GM12878 (cell line): ENCODE results near the gene MAP3K5. TPM values are rescaled to one million over a fixed set of nuclear protein-coding genes. Genes with fewer than 3 reads are reported as not detected.

ENCODE experiments used
- ATAC-seq: fragments of 200-7000 bp; cut with Tn5 transposase; 3 replicates; pipeline ENCODE4 v1.9.1; 2020; ENCODE audit warnings: mild to moderate bottlenecking, moderate library complexity
- BruUV-seq: library from RNA; stranded (reverse); fragments of 400-500 nt; replicated peaks from 2 replicates; lab custom pipeline; 2021; lab: Mats Ljungman, UMichigan
- CTCF ChIA-PET: fragments of 300-600 bp; sonication (Branson Sonifier 250); formaldehyde crosslinking; extraction: SDS; loops from one replicate; lab custom pipeline; 2021; ENCODE audit warnings: inconsistent platforms; lab: Yijun Ruan, JAX
- POLR2A ChIA-PET: fragments of 350-600 bp; formaldehyde crosslinking; extraction: SDS; loops from one replicate; lab custom pipeline; 2021; ENCODE audit warnings: inconsistent platforms; lab: Charles Lee
- RAD21 ChIA-PET: fragments of 300-600 bp; sonication (Branson Sonifier 250); formaldehyde crosslinking; loops from one replicate; lab custom pipeline; 2023; ENCODE audit warnings: antibody characterized with exemption; ENCODE audit not compliant: unreplicated experiment; lab: Charles Lee
- SMC1A ChIA-PET: fragments of 300-600 bp; sonication (Branson Sonifier 250); formaldehyde crosslinking; loops from one replicate; lab custom pipeline; 2023; ENCODE audit not compliant: unreplicated experiment, uncharacterized antibody; lab: Charles Lee
- DNase-seq: peaks from one replicate; pipeline ENCODE4 v3.0.0-alpha.2; 2011; ENCODE audit warnings: low read depth, low spot score
- FAIRE-seq: peaks from 3 replicates; lab custom pipeline; 2011; peaks lifted over from hg19 to GRCh38; lab: Jason Lieb, UNC
- H2AFZ ChIP-seq: 2 replicates; pipeline ENCODE4 v1.6.0; 2011; ENCODE audit warnings: low read depth, low read length, control low read depth; ENCODE audit not compliant: control insufficient read depth
- H3K27ac ChIP-seq: 2 replicates; pipeline ENCODE4 v1.5.1; 2011; ENCODE audit warnings: control low read depth; ENCODE audit not compliant: control insufficient read depth, insufficient read depth
- H3K27me3 ChIP-seq, 2 experiments: replicated peaks in 1 of 2; 2 replicates each; pipeline versions ENCODE4 v1.6.0 to v1.6.1; 2011; ENCODE audit warnings: low read length in 1 of 2; ENCODE audit not compliant: control insufficient read depth in 2 of 2, insufficient read depth in 2 of 2
- H3K36me3 ChIP-seq, 2 experiments: 2 replicates each; pipeline ENCODE4 v1.5.1; 2011; ENCODE audit warnings: low read length in 1 of 2; ENCODE audit not compliant: control insufficient read depth in 2 of 2, insufficient read depth in 2 of 2
- H3K4me1 ChIP-seq: 2 replicates; pipeline ENCODE4 v1.6.1; 2011; ENCODE audit warnings: mild to moderate bottlenecking, low read length, moderate library complexity, mixed read lengths; ENCODE audit not compliant: control insufficient read depth, insufficient read depth
- H3K4me2 ChIP-seq: 2 replicates; pipeline ENCODE4 v1.6.0; 2011; ENCODE audit warnings: control low read depth; ENCODE audit not compliant: control insufficient read depth, insufficient read depth
- H3K4me3 ChIP-seq: fragments of 200-600 bp; sonication (generic); 2 replicates; pipeline ENCODE4 v1.5.1; 2016
- H3K79me2 ChIP-seq: 2 replicates; pipeline ENCODE4 v1.6.0; 2011; ENCODE audit warnings: low read length; ENCODE audit not compliant: control insufficient read depth, insufficient read depth
- H3K9ac ChIP-seq: 2 replicates; pipeline ENCODE4 v1.8.0; 2011; ENCODE audit warnings: low read length, control low read depth, mixed read lengths; ENCODE audit not compliant: control insufficient read depth, insufficient read depth
- H3K9me3 ChIP-seq: replicated peaks from 3 replicates; pipeline ENCODE4 v1.5.1; 2011; ENCODE audit warnings: mild to moderate bottlenecking, low read length; ENCODE audit not compliant: control insufficient read depth, insufficient read depth
- H4K20me1 ChIP-seq: 2 replicates; pipeline ENCODE4 v1.6.0; 2011; ENCODE audit not compliant: control insufficient read depth, insufficient read depth
- BMI1 ChIP-seq: fragments of 450-650 bp; IDR thresholded peaks from 2 replicates; pipeline ENCODE4 v1.6.1; 2016; ENCODE audit warnings: mild to moderate bottlenecking, moderate library complexity, borderline replicate concordance
- CBX3 ChIP-seq: fragments of 200-600 bp; sonication (generic); IDR thresholded peaks from 2 replicates; pipeline ENCODE4 v1.6.1; 2016; ENCODE audit warnings: low read depth, borderline replicate concordance
- EP300 ChIP-seq, 2 experiments: fragments of 150-350 bp in 1 of 2; IDR thresholded peaks; 2 replicates each; pipeline ENCODE4 v1.6.1; 2011 to 2012; ENCODE audit warnings: low read depth in 2 of 2, low read length in 2 of 2, borderline replicate concordance in 1 of 2, improper control_type of control experiment in 1 of 2, inconsistent platforms in 1 of 2; ENCODE audit not compliant: control insufficient read depth in 1 of 2
- HSF1 ChIP-seq: fragments of 150-350 bp; IDR thresholded peaks from 2 replicates; pipeline ENCODE4 v1.6.1; 2014; ENCODE audit warnings: mild to moderate bottlenecking, low read depth, low read length
- IRF4 ChIP-seq: IDR thresholded peaks from 2 replicates; pipeline ENCODE4 v1.6.1; 2011; ENCODE audit warnings: low read depth, low read length
- IRF5 ChIP-seq: fragments of 450-650 bp; IDR thresholded peaks from 2 replicates; pipeline ENCODE4 v1.6.1; 2017; ENCODE audit warnings: borderline replicate concordance
- KDM1A ChIP-seq: fragments of 200-600 bp; sonication (generic); IDR thresholded peaks from 2 replicates; pipeline ENCODE4 v1.6.1; 2016; ENCODE audit warnings: borderline replicate concordance
- MEF2A ChIP-seq: IDR thresholded peaks from 2 replicates; pipeline ENCODE4 v1.6.1; 2011; ENCODE audit warnings: low read depth, mild to moderate bottlenecking, low read length, moderate library complexity; ENCODE audit not compliant: insufficient read depth
- NFYB ChIP-seq: IDR thresholded peaks from 2 replicates; pipeline ENCODE4 v1.6.1; 2011; ENCODE audit warnings: low read depth, mild to moderate bottlenecking, low read length, improper control_type of control experiment, moderate library complexity; ENCODE audit not compliant: insufficient read depth
- RAD51 ChIP-seq: fragments of 450-650 bp; IDR thresholded peaks from 2 replicates; pipeline ENCODE4 v1.6.1; 2016; ENCODE audit warnings: moderate library complexity, mild to moderate bottlenecking, inconsistent platforms
- SMAD5 ChIP-seq: IDR thresholded peaks from 2 replicates; pipeline ENCODE4 v1.6.1; 2016; ENCODE audit warnings: antibody characterized with exemption, low read depth
- SMC3 ChIP-seq: IDR thresholded peaks from 2 replicates; pipeline ENCODE4 v1.6.1; 2011; ENCODE audit warnings: low read length, improper control_type of control experiment, borderline replicate concordance
- SPI1 ChIP-seq: IDR thresholded peaks from 2 replicates; pipeline ENCODE4 v1.6.1; 2011; ENCODE audit warnings: low read depth, mild to moderate bottlenecking, low read length, moderate library complexity, borderline replicate concordance; ENCODE audit not compliant: insufficient read depth
- ZBTB33 ChIP-seq: fragments of 450-650 bp; IDR thresholded peaks from 2 replicates; pipeline ENCODE4 v1.6.1; 2017; ENCODE audit warnings: mild to moderate bottlenecking
- WGBS: methylation state at CpG from one replicate; pipeline ENCODE4 v1.1.6; 2016; ENCODE audit warnings: low lambda C conversion rate; ENCODE audit not compliant: insufficient replicate concordance, insufficient coverage; ENCODE audit errors: missing lambda C conversion rate; 5-methylcytosine and 5-hydroxymethylcytosine counted together
- in situ Hi-C: fragments of 300-500 bp; cut with MboI; formaldehyde crosslinking; loops from 9 replicates; pipeline ENCODE4 v1.14.3; 2018; ENCODE audit warnings: mixed read lengths
- intact Hi-C: fragments of 100-400 bp; cut with micrococcal nuclease; formaldehyde crosslinking; loops from one replicate; pipeline ENCODE4 v1.14.2; 2022; ENCODE audit not compliant: unreplicated experiment
- polyA plus RNA-seq, 11 experiments: library from polyadenylated mRNA; depleted of rRNA in 4 of 11; unstranded in 6 of 11; stranded (reverse) in 5 of 11; fragments of >200 nt; fragmentation: Nextera tagmentation in 4 of 11; fragmentation: Illumina TruSeq in 1 of 11; extraction: Ambion mirVana in 4 of 11; extraction: Trizol in 1 of 11; gene quantifications; 1 replicate in 1 of 11; 2 replicates in 10 of 11; pipeline versions ENCODE4 v1.2.1 to v1.2.3, GENCODE V29; 2011 to 2016; ENCODE audit warnings: inconsistent platforms in 2 of 11, missing spikeins in 2 of 11, low read depth in 1 of 11
- total RNA-seq, 4 experiments: library from RNA; depleted of rRNA in 3 of 4; stranded (reverse); fragments of >200 nt in 3 of 4; fragmentation: Illumina TruSeq in 1 of 4; extraction: Trizol in 1 of 4; gene quantifications; 2 replicates each; pipeline versions ENCODE4 v1.2.1 to v1.2.3, GENCODE V29; 2013 to 2021
- TF ChIP-seq, protein P1 (sequence below): fragments of 450-650 bp; conservative IDR thresholded peaks from 2 replicates; pipeline ENCODE4 v1.6.1; 2017; ENCODE audit warnings: mild to moderate bottlenecking, moderate library complexity
- TF ChIP-seq, protein P2 (sequence below): fragments of 450-650 bp; IDR thresholded peaks from 2 replicates; pipeline ENCODE4 v1.6.1; 2014; ENCODE audit warnings: mild to moderate bottlenecking

The MAP3K5 gene
- total and polyA plus RNA-seq, 10 of the 15 experiments (the other 5 are each of a cell fraction or from before 2014, with no cell fraction given) = 5.4 to 34.3 (median 26.4) TPM

DNA sequence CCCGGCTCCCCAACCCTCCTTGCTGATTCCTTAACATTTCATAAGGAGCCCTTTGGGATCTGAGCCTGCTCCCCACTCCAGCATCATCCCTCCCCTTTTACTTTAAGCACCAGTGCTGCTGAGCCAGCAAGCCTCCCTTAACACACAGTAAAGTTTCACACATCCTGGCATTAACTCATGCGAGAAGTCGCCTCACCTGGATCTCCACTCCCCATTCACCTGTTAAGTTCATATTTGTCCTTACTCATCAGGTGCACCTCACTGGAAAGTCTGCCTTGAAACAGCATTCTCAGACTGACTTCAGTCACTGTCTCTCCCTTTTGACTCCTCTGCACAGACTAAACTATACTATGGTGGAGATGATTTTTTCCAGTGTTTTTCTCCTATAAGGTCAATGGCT is 194.2 kb downstream of the MAP3K5 start:
- no peak for ATAC-seq
- in situ Hi-C loops (no loop called here), intact Hi-C loops (no loop called here)
- Histone ChIP-seq H2AFZ (no peak overlapping the region), H4K20me1 (no peaks in the 10 kb centered on the region), H3K4me2 (no peak overlapping the region), H3K36me3 (peaks cover 6 to 38% of the 10 kb centered on the region in 2 experiments), H3K4me1 (peaks cover 13% of the 10 kb centered on the region; the same call in 1 of the 2 replicates), H3K27ac (no peak overlapping the region), H3K4me3 (no peak overlapping the region), H3K79me2 (no peaks in the 10 kb centered on the region), H3K27me3 (no peaks in the 10 kb centered on the region), H3K9ac (no peak overlapping the region), H3K9me3 (no peaks in the 10 kb centered on the region)
- FAIRE-seq = no peak
- ChIA-PET RAD21 (interaction anchor here (1.6 kb wide), 1 partner anchor 9 kb away, joined by 3 read pairs; no protein-coding TSS in a partner anchor), CTCF (interaction anchor here (0.7 to 1.7 kb wide), 2 partner anchors 14 to 46 kb away, joined by 3 to 5 read pairs; no protein-coding TSS in a partner anchor), SMC1A (no interaction called here), POLR2A (no interaction called here)
- WGBS = 100% methylated on average over 3 of the region's 3 CpGs
- no peak for DNase-seq
- BruUV-seq = no TSS peak
- TF ChIP-seq SMC3 (no peak), BMI1 (no peak), HSF1 (no peak), CBX3 (no peak), KDM1A (no peak), IRF5 (no peak), EP300 (IDR thresholded peaks at IDR 0.05; ENCODE audit: borderline replicate concordance in 1 of 2, control insufficient read depth in 1 of 2, low read depth in 2 of 2, low read length in 2 of 2) (no peak), SMAD5 (no peak), IRF4 (no peak), NFYB (no peak), MEF2A (no peak), SPI1 (no peak), ZBTB33 (no peak), RAD51 (no peak)
- TF ChIP-seq, protein P1, sequence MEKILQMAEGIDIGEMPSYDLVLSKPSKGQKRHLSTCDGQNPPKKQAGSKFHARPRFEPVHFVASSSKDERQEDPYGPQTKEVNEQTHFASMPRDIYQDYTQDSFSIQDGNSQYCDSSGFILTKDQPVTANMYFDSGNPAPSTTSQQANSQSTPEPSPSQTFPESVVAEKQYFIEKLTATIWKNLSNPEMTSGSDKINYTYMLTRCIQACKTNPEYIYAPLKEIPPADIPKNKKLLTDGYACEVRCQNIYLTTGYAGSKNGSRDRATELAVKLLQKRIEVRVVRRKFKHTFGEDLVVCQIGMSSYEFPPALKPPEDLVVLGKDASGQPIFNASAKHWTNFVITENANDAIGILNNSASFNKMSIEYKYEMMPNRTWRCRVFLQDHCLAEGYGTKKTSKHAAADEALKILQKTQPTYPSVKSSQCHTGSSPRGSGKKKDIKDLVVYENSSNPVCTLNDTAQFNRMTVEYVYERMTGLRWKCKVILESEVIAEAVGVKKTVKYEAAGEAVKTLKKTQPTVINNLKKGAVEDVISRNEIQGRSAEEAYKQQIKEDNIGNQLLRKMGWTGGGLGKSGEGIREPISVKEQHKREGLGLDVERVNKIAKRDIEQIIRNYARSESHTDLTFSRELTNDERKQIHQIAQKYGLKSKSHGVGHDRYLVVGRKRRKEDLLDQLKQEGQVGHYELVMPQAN = no peak
- TF ChIP-seq, protein P2, sequence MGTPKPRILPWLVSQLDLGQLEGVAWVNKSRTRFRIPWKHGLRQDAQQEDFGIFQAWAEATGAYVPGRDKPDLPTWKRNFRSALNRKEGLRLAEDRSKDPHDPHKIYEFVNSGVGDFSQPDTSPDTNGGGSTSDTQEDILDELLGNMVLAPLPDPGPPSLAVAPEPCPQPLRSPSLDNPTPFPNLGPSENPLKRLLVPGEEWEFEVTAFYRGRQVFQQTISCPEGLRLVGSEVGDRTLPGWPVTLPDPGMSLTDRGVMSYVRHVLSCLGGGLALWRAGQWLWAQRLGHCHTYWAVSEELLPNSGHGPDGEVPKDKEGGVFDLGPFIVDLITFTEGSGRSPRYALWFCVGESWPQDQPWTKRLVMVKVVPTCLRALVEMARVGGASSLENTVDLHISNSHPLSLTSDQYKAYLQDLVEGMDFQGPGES = no peak
